Stomach (tissue), 4 donors: ENCODE results near the gene CMIP.

Experiments
- EP300 ChIP-seq: sonication (generic); formaldehyde crosslinking; IDR thresholded peaks from one replicate; pipeline ENCODE4 v1.6.1; 2017; ENCODE audit warnings: antibody characterized with exemption
- POLR2A ChIP-seq, 4 donors: fragments of 450-650 bp; IDR thresholded peaks; one replicate each; pipeline ENCODE4 v1.6.1; 2016; ENCODE audit warnings: antibody characterized with exemption in 4 of 4, control low read depth in 2 of 4, mild to moderate bottlenecking in 1 of 4, moderate library complexity in 1 of 4
- TF ChIP-seq, protein P1 (sequence below), 7 experiments: fragments of 450-650 bp in 4 of 7; fragments of 200-600 bp in 3 of 7; sonication (generic) in 3 of 7; IDR thresholded peaks; one replicate each; pipeline ENCODE4 v1.5.1; 2016 to 2019; ENCODE audit warnings: antibody characterized with exemption in 7 of 7, control low read depth in 2 of 7, mild to moderate bottlenecking in 1 of 7

DNA sequence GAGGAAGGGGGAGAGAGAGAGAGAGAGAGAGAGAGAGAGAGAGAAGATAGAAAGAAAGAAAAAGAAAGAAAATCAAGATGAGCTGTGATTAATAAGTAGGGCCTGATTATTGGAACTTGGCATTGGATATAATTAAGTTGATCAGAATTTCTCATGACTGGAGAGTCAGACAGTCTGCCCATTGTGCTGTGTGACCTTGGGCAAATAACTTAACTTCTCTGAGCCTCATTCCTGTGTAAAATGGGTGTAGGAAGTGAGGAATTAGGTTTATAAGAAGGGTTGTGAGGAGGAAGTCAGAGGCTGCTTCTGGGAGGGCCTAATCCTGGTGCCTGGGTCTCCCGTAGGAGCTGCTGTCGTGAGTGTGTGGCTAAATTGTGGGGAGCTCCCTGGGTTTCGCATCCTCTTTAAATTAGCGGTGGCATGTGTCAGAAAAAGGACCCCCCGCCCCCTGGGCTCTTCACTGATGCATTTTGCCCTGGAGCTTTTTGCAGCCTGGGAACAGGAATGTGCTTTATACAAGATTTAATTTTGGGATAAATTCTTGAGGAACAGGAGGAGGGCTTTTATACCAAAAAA lies 76.0 kb downstream of the CMIP start:
- TF ChIP-seq, protein P1, sequence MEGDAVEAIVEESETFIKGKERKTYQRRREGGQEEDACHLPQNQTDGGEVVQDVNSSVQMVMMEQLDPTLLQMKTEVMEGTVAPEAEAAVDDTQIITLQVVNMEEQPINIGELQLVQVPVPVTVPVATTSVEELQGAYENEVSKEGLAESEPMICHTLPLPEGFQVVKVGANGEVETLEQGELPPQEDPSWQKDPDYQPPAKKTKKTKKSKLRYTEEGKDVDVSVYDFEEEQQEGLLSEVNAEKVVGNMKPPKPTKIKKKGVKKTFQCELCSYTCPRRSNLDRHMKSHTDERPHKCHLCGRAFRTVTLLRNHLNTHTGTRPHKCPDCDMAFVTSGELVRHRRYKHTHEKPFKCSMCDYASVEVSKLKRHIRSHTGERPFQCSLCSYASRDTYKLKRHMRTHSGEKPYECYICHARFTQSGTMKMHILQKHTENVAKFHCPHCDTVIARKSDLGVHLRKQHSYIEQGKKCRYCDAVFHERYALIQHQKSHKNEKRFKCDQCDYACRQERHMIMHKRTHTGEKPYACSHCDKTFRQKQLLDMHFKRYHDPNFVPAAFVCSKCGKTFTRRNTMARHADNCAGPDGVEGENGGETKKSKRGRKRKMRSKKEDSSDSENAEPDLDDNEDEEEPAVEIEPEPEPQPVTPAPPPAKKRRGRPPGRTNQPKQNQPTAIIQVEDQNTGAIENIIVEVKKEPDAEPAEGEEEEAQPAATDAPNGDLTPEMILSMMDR (IDR thresholded peaks at IDR 0.05) = no peak
- TF ChIP-seq POLR2A (IDR thresholded peaks at IDR 0.05) (no peak), EP300 (no peak)
